ENCODE data around the gene COL7A1.

The COL7A1 gene

GRCh38 chr3:48591886-48592518 lies 3.1 kb downstream of the COL7A1 start:
- DNase-seq, result no peak

- DNase-seq, result no peak
These were observed 3.7 kb downstream of the COL7A1 start for GRCh38 chr3:48591436-48591835.

GRCh38 chr3:48588230-48588629 lies 6.9 kb downstream of the COL7A1 start:
- DNase-seq, result no peak

- no peak for DNase-seq
These were observed 7.4 kb downstream of the COL7A1 start for GRCh38 chr3:48587686-48588085.

- DNase-seq, result no peak
These were observed 9.7 kb downstream of the COL7A1 start for GRCh38 chr3:48585411-48585810.

GRCh38 chr3:48584836-48585235 lies 10.3 kb downstream of the COL7A1 start:
- no peak for DNase-seq

GRCh38 chr3:48581621-48582481 lies 13.3 kb downstream of the COL7A1 start:
- DNase-seq, result no peak

- no peak for DNase-seq
These were observed 18.5 kb downstream of the COL7A1 start for GRCh38 chr3:48576647-48577046.

- DNase-seq, result no peak
These were observed 19.8 kb downstream of the COL7A1 start for GRCh38 chr3:48575366-48575765.

- DNase-seq, result no peak
These were observed 21.1 kb downstream of the COL7A1 start for GRCh38 chr3:48573973-48574585.

- no peak for DNase-seq
These were observed 22.6 kb downstream of the COL7A1 start for GRCh38 chr3:48572517-48572916.

- no peak for DNase-seq
These were observed 23.2 kb downstream of the COL7A1 start for GRCh38 chr3:48571938-48572337.

GRCh38 chr3:48569808-48570450 lies 25.2 kb downstream of the COL7A1 start:
- DNase-seq, result no peak

GRCh38 chr3:48569400-48569799 lies 25.7 kb downstream of the COL7A1 start:
- DNase-seq, result no peak

GRCh38 chr3:48568476-48568875 lies 26.7 kb downstream of the COL7A1 start:
- DNase-seq, result no peak

GRCh38 chr3:48567500-48567899 lies 27.6 kb downstream of the COL7A1 start:
- DNase-seq, result no peak

GRCh38 chr3:48567090-48567489 lies 28.0 kb downstream of the COL7A1 start:
- no peak for DNase-seq

GRCh38 chr3:48566401-48566760 lies 28.7 kb downstream of the COL7A1 start:
- DNase-seq, result no peak

GRCh38 chr3:48565591-48566400 lies 29.3 kb downstream of the COL7A1 start:
- no peak for DNase-seq

- no peak for DNase-seq
These were observed 29.9 kb downstream of the COL7A1 start for GRCh38 chr3:48565186-48565585.

- DNase-seq, result no peak
These were observed 30.5 kb downstream of the COL7A1 start for GRCh38 chr3:48564667-48565066.

GRCh38 chr3:48564022-48564421 lies 31.1 kb downstream of the COL7A1 start:
- no peak for DNase-seq
